Endodermal cell (in vitro differentiated cells): ENCODE data around the gene R3HDM4. TPM values are rescaled to one million over a fixed set of nuclear protein-coding genes. Genes with fewer than 3 reads are reported as not detected.

Experiments
- DNase-seq: peaks from one replicate; pipeline ENCODE4 v3.0.0-alpha.2; 2017
- H3K27ac ChIP-seq: 2 replicates; pipeline ENCODE4 v1.5.1; 2013; ENCODE audit warnings: mild to moderate bottlenecking, low read depth, low read length, moderate library complexity
- H3K27me3 ChIP-seq: 2 replicates; pipeline ENCODE4 v1.6.1; 2013; ENCODE audit warnings: mild to moderate bottlenecking, low read length, moderate library complexity; ENCODE audit not compliant: insufficient read depth, control insufficient read depth, poor library complexity, severe bottlenecking
- H3K36me3 ChIP-seq: 2 replicates; pipeline ENCODE4 v1.7.0; 2013; ENCODE audit warnings: mild to moderate bottlenecking, low read length, moderate library complexity; ENCODE audit not compliant: control insufficient read depth, insufficient read depth
- H3K4me1 ChIP-seq: one replicate; pipeline ENCODE4 v1.7.0; 2013; ENCODE audit warnings: low read length; ENCODE audit not compliant: control insufficient read depth, insufficient read depth
- H3K4me3 ChIP-seq: 2 replicates; pipeline ENCODE4 v1.5.1; 2013; ENCODE audit warnings: mild to moderate bottlenecking, low read length, moderate library complexity
- H3K9ac ChIP-seq: 2 replicates; pipeline ENCODE4 v1.6.1; 2013; ENCODE audit warnings: mild to moderate bottlenecking, low read length, moderate library complexity; ENCODE audit not compliant: poor library complexity, severe bottlenecking; ENCODE audit errors: extremely low read depth
- H3K9me3 ChIP-seq: 2 replicates; pipeline ENCODE4 v1.6.1; 2013; ENCODE audit warnings: mild to moderate bottlenecking, low read length, moderate library complexity; ENCODE audit not compliant: control insufficient read depth
- H3K27ac Mint-ChIP-seq: 2 replicates; pipeline ENCODE4 v1.8.0; 2020; ENCODE audit warnings: mixed read lengths
- H3K27me3 Mint-ChIP-seq: 2 replicates; pipeline ENCODE4 v1.8.0; 2021; ENCODE audit warnings: mild to moderate bottlenecking, mixed read lengths; ENCODE audit not compliant: insufficient read depth
- H3K36me3 Mint-ChIP-seq: 2 replicates; pipeline ENCODE4 v1.8.0; 2020; ENCODE audit warnings: low read depth, mixed read lengths
- H3K4me1 Mint-ChIP-seq: 2 replicates; pipeline ENCODE4 v1.8.0; 2020; ENCODE audit warnings: mixed read lengths
- H3K4me3 Mint-ChIP-seq: 2 replicates; pipeline ENCODE4 v1.8.0; 2020; ENCODE audit warnings: mild to moderate bottlenecking, moderate library complexity, mixed read lengths
- H3K9me3 Mint-ChIP-seq: 2 replicates; pipeline ENCODE4 v1.8.0; 2020; ENCODE audit warnings: mild to moderate bottlenecking, mixed read lengths
- CTCF ChIP-seq: fragments of 200-600 bp; sonication (generic); conservative IDR thresholded peaks from 2 replicates; pipeline ENCODE4 v1.5.0; 2021; ENCODE audit warnings: antibody characterized with exemption, mild to moderate bottlenecking
- WGBS, 2 experiments: methylation state at CpG; one replicate each; pipeline versions ENCODE4 v1.1.5 to v1.1.7; 2013; ENCODE audit warnings: missing lambda C conversion rate in 2 of 2, mixed read lengths in 1 of 2; ENCODE audit not compliant: insufficient coverage in 1 of 2, insufficient read length in 1 of 2; 5-methylcytosine and 5-hydroxymethylcytosine counted together
- total RNA-seq, 2 donors: library from RNA; stranded (reverse); fragmentation: NEBNext Ultra II Directional in 1 of 2; extraction: Animal tissue kit (Norgen Biotek cat#: 25700) in 1 of 2; gene quantifications; 2 replicates in 1 of 2; 3 replicates in 1 of 2; pipeline ENCODE4 v1.2.1, GENCODE V29; 2021

The R3HDM4 gene
- total RNA-seq, 2 donors from 2014 or later: 61.1 to 64.7 TPM

GRCh38 chr19:926589-927350 is 13.8 kb upstream of the R3HDM4 start:
- Histone ChIP-seq H3K27ac (peak overlapping the region; percentile 11), H3K4me1 (no peaks in the 10 kb centered on the region), H3K27me3 (no peaks in the 10 kb centered on the region), H3K4me3 (peak overlapping the region; percentile 84), H3K9ac (peak overlapping the region; percentile 93), H3K9me3 (no peaks in the 10 kb centered on the region), H3K36me3 (peaks cover 6% of the 10 kb centered on the region)
- WGBS, 2 experiments: 0% methylated on average over 20 to 45 of the region's 52 CpGs
- H3K4me1 Mint-ChIP-seq: no peaks in the 10 kb centered on the region
- DNase-seq: peak; percentile 80
- H3K27ac Mint-ChIP-seq: peak overlapping the region; percentile 89
- TF ChIP-seq CTCF: no peak
- H3K36me3 Mint-ChIP-seq: peaks cover 24% of the 10 kb centered on the region
- H3K4me3 Mint-ChIP-seq: peak overlapping the region; percentile 71
- H3K9me3 Mint-ChIP-seq: no peaks in the 10 kb centered on the region
- H3K27me3 Mint-ChIP-seq: peaks cover 4% of the 10 kb centered on the region

GRCh38 chr19:926323-926588 is 13.2 kb upstream of the R3HDM4 start:
- Mint-ChIP-seq H3K36me3 (peaks cover 21% of the 10 kb centered on the region), H3K27me3 (peaks cover 8% of the 10 kb centered on the region), H3K4me3 (peak overlapping the region; percentile 71), H3K4me1 (no peaks in the 10 kb centered on the region), H3K27ac (no peak overlapping the region), H3K9me3 (no peaks in the 10 kb centered on the region)
- no peak for DNase-seq
- Histone ChIP-seq H3K27ac (no peak overlapping the region), H3K9ac (peak overlapping the region; percentile 93), H3K9me3 (no peaks in the 10 kb centered on the region), H3K4me3 (peak overlapping the region; percentile 84), H3K4me1 (no peaks in the 10 kb centered on the region), H3K27me3 (peaks cover 3% of the 10 kb centered on the region), H3K36me3 (peaks cover 6% of the 10 kb centered on the region)
- TF ChIP-seq CTCF: no peak
- 2% methylated on average over 21 of the region's 21 CpGs; no CpG with 5 or more reads in 1 of the 2 experiments for WGBS, 2 experiments

GRCh38 chr19:925526-926322 is 12.7 kb upstream of the R3HDM4 start, which contains the start of gene ARID3A:
TSS of gene ARID3A (plus strand) at chr19:926035. CDS start at chr19:929529, 3,494 bp downstream.
- WGBS, 2 experiments: 0 to 1% methylated on average over 31 to 91 of the region's 97 CpGs
- peaks cover 9% of the 10 kb centered on the region for H3K27me3 ChIP-seq
- TF ChIP-seq CTCF: no peak
- H3K27ac ChIP-seq: peak within 1 kb of the TSS; percentile 75
- DNase-seq: peak; percentile 93
- Mint-ChIP-seq H3K27ac (peak within 1 kb of the TSS; percentile 89), H3K9me3 (no peaks in the 10 kb centered on the region), H3K36me3 (peaks cover 15% of the 10 kb centered on the region), H3K4me1 (no peaks in the 10 kb centered on the region), H3K4me3 (peak within 1 kb of the TSS; percentile 71), H3K27me3 (peaks cover 14% of the 10 kb centered on the region)
- H3K4me1 ChIP-seq: no peaks in the 10 kb centered on the region
- H3K4me3 ChIP-seq: peak within 1 kb of the TSS; percentile 84
- peaks cover 6% of the 10 kb centered on the region for H3K36me3 ChIP-seq
- H3K9me3 ChIP-seq: no peaks in the 10 kb centered on the region
- H3K9ac ChIP-seq: peak within 1 kb of the TSS; percentile 93
